ENCODE measurements around the gene SLPI. TPM values are rescaled to one million over a fixed set of nuclear protein-coding genes. Genes with fewer than 3 reads are reported as not detected.

SLPI gene
- total and polyA plus RNA-seq, 11 donors: 0.37 to 187 (median 1.5) TPM; not detected in 2

GRCh38 chr20:45283551-45284057 lies 29.2 kb upstream of the SLPI start:
- 46 to 63% (median 59%) methylated on average over 3 to 4 of the region's 4 CpGs for WGBS, 4 donors

GRCh38 chr20:45282700-45283550 lies 28.6 kb upstream of the SLPI start:
- intact Hi-C loops (cut with DNase I): loop anchor here in 1 of 10 donors (10.0 kb wide), 1 partner anchor 238 kb away; no protein-coding TSS in a partner anchor
- no peaks in the 10 kb centered on the region for H3K9me3 ChIP-seq
- WGBS, 4 donors: 54 to 64% (median 60%) methylated on average over 7 of the region's 7 CpGs
- H3K36me3 ChIP-seq: no peaks in the 10 kb centered on the region
- no peak for DNase-seq
- peaks cover 0 to 39% (median 5%) of the 10 kb centered on the region in 9 donors for H3K27me3 ChIP-seq
- no peak for ATAC-seq
- no peak overlapping the region for H3K4me3 ChIP-seq
- H3K27ac ChIP-seq: no peak overlapping the region
- TF ChIP-seq CTCF (IDR thresholded peaks at IDR 0.05) (no peak), POLR2A (IDR thresholded peaks at IDR 0.05) (no peak)
- no peaks in the 10 kb centered on the region for H3K4me1 ChIP-seq

More at GRCh38 chr20:45283551-45284057, 29.2 kb upstream of the SLPI start:
- intact Hi-C loops (cut with DNase I): loop anchor here in 1 of 10 donors (10.0 kb wide), 1 partner anchor 239 kb away; no protein-coding TSS in a partner anchor
- H3K27ac ChIP-seq: no peak overlapping the region
- peaks cover 0 to 39% (median 5%) of the 10 kb centered on the region in 9 donors for H3K27me3 ChIP-seq
- H3K9me3 ChIP-seq: no peaks in the 10 kb centered on the region
- no peak for ATAC-seq
- no peak for DNase-seq
- H3K4me3 ChIP-seq: no peak overlapping the region
- no peak for TF ChIP-seq CTCF (IDR thresholded peaks at IDR 0.05)
- no peak for TF ChIP-seq POLR2A (IDR thresholded peaks at IDR 0.05)
- H3K36me3 ChIP-seq: no peaks in the 10 kb centered on the region
- no peaks in the 10 kb centered on the region for H3K4me1 ChIP-seq

GRCh38 chr20:45279992-45280391 lies 25.6 kb upstream of the SLPI start:
- no peak for TF ChIP-seq CTCF (IDR thresholded peaks at IDR 0.05)
- no peak for TF ChIP-seq POLR2A (IDR thresholded peaks at IDR 0.05)
- ATAC-seq (no peak), DNase-seq (no peak)
- peaks cover 0 to 47% (median 5%) of the 10 kb centered on the region in 9 donors for H3K27me3 ChIP-seq
- no peaks in the 10 kb centered on the region for H3K36me3 ChIP-seq
- no peaks in the 10 kb centered on the region for H3K4me1 ChIP-seq
- intact Hi-C loops (cut with DNase I): loop anchor here in 2 of 10 donors (10.0 kb wide), 2 partner anchors 145 to 235 kb away; no protein-coding TSS in a partner anchor
- 63 to 79% (median 68%) methylated on average over 1 of the region's 1 CpG for WGBS, 4 donors
- H3K9me3 ChIP-seq: no peaks in the 10 kb centered on the region
- no peak overlapping the region for H3K4me3 ChIP-seq
- no peak overlapping the region for H3K27ac ChIP-seq

GRCh38 chr20:45275338-45275737 lies 21.0 kb upstream of the SLPI start:
- H3K36me3 ChIP-seq: no peaks in the 10 kb centered on the region
- WGBS, 4 donors: 60 to 65% (median 62%) methylated on average over 3 of the region's 3 CpGs
- no peaks in the 10 kb centered on the region for H3K4me1 ChIP-seq
- H3K4me3 ChIP-seq: no peak overlapping the region
- H3K27ac ChIP-seq: no peak overlapping the region
- no peak for DNase-seq
- no peaks in the 10 kb centered on the region for H3K9me3 ChIP-seq
- TF ChIP-seq POLR2A (IDR thresholded peaks at IDR 0.05) (no peak), CTCF (IDR thresholded peaks at IDR 0.05) (no peak)
- no peak for ATAC-seq
- H3K27me3 ChIP-seq: peaks cover 0 to 42% (median 5%) of the 10 kb centered on the region in 9 donors
- intact Hi-C loops (cut with DNase I): loop anchor here in 1 of 10 donors (10.0 kb wide), 1 partner anchor 141 kb away; no protein-coding TSS in a partner anchor

Measured in heart left ventricle (tissue), 16 donors.